NCI-H1092 treated with DMSO at 0.1 percent for 48 hours (cell line): ENCODE measurements around the gene EXOC6B.

Experiments
- DNase-seq: peaks from one replicate; lab custom pipeline; 2025; lab: John Stamatoyannopoulos, UW

EXOC6B gene

GRCh38 chr2:72738096-72738495 is 87.7 kb downstream of the EXOC6B start:
- no peak for DNase-seq

- DNase-seq = no peak
These were observed 91.4 kb downstream of the EXOC6B start for GRCh38 chr2:72734432-72734831.

- DNase-seq = no peak
These were observed 94.7 kb downstream of the EXOC6B start for GRCh38 chr2:72731116-72731515.

GRCh38 chr2:72727356-72727755 is 98.5 kb downstream of the EXOC6B start:
- DNase-seq = no peak

GRCh38 chr2:72723769-72724370 is 102.0 kb downstream of the EXOC6B start:
- DNase-seq = no peak

GRCh38 chr2:72722492-72723070 is 103.3 kb downstream of the EXOC6B start:
- DNase-seq = no peak

GRCh38 chr2:72719416-72719815 is 106.4 kb downstream of the EXOC6B start:
- no peak for DNase-seq

- DNase-seq = no peak
These were observed 107.0 kb downstream of the EXOC6B start for GRCh38 chr2:72718876-72719275.

- no peak for DNase-seq
These were observed 109.2 kb downstream of the EXOC6B start for GRCh38 chr2:72716601-72717000.

GRCh38 chr2:72713857-72714256 is 112.0 kb downstream of the EXOC6B start:
- no peak for DNase-seq

GRCh38 chr2:72712977-72713376 is 112.9 kb downstream of the EXOC6B start:
- DNase-seq = no peak

- no peak for DNase-seq
These were observed 113.5 kb downstream of the EXOC6B start for GRCh38 chr2:72712304-72712703.

- DNase-seq = no peak
These were observed 115.2 kb downstream of the EXOC6B start for GRCh38 chr2:72710418-72711152.

- DNase-seq = no peak
These were observed 117.6 kb downstream of the EXOC6B start for GRCh38 chr2:72708236-72708635.

- no peak for DNase-seq
These were observed 127.5 kb downstream of the EXOC6B start for GRCh38 chr2:72698300-72698699.

- DNase-seq = no peak
These were observed 129.3 kb downstream of the EXOC6B start for GRCh38 chr2:72696559-72696958.

GRCh38 chr2:72695676-72696075 is 130.2 kb downstream of the EXOC6B start:
- DNase-seq = peak; percentile 52

GRCh38 chr2:72694715-72695496 is 130.9 kb downstream of the EXOC6B start:
- DNase-seq = peak; percentile 89

- no peak for DNase-seq
These were observed 136.1 kb downstream of the EXOC6B start for GRCh38 chr2:72689579-72690195.

- no peak for DNase-seq
These were observed 140.1 kb downstream of the EXOC6B start for GRCh38 chr2:72685638-72686213.

- no peak for DNase-seq
These were observed 143.8 kb downstream of the EXOC6B start for GRCh38 chr2:72682061-72682460.
